OCI-LY1 (cell line): ENCODE data around the gene CLEC11A.

Experiments used
- H2AFZ ChIP-seq: fragments of 200-600 bp; sonication (generic), shearing (Covaris generic); 2 replicates; pipeline ENCODE4 v1.6.0; 2014; ENCODE audit warnings: antibody characterized with exemption, mild to moderate bottlenecking, low read length
- H3F3A ChIP-seq: fragments of 200-600 bp; sonication (generic), shearing (Covaris generic); 2 replicates; pipeline ENCODE4 v1.6.0; 2014; ENCODE audit warnings: mild to moderate bottlenecking, antibody characterized with exemption, low read length, moderate library complexity; ENCODE audit not compliant: insufficient read depth
- H3K27ac ChIP-seq: fragments of 200-600 bp; sonication (generic); 2 replicates; pipeline ENCODE4 v1.5.1; 2014; ENCODE audit warnings: low read length, mixed run types, mild to moderate bottlenecking, low read depth; ENCODE audit not compliant: poor library complexity, severe bottlenecking
- H3K27me3 ChIP-seq: fragments of 200-600 bp; sonication (generic); 2 replicates; pipeline ENCODE4 v1.6.0; 2014; ENCODE audit warnings: antibody characterized with exemption, mild to moderate bottlenecking, low read length, moderate library complexity; ENCODE audit not compliant: insufficient read depth
- H3K36me3 ChIP-seq: fragments of 200-600 bp; sonication (generic); 2 replicates; pipeline ENCODE4 v1.6.1; 2014; ENCODE audit warnings: mild to moderate bottlenecking, antibody characterized with exemption, low read length, moderate library complexity, mixed read lengths; ENCODE audit not compliant: insufficient read depth
- H3K4me1 ChIP-seq: fragments of 200-600 bp; sonication (generic); 2 replicates; pipeline ENCODE4 v1.5.1; 2014; ENCODE audit warnings: mild to moderate bottlenecking, low read length, moderate library complexity; ENCODE audit not compliant: insufficient read depth, severe bottlenecking
- H3K4me2 ChIP-seq: fragments of 200-600 bp; sonication (generic), shearing (Covaris generic); 2 replicates; pipeline ENCODE4 v1.6.1; 2014; ENCODE audit warnings: low read length
- H3K4me3 ChIP-seq: fragments of 200-600 bp; sonication (generic); 2 replicates; pipeline ENCODE4 v1.5.1; 2014; ENCODE audit warnings: low read length, low read depth, mild to moderate bottlenecking, mixed read lengths; ENCODE audit not compliant: poor library complexity, severe bottlenecking
- H3K79me2 ChIP-seq: fragments of 200-600 bp; shearing (Covaris generic); 2 replicates; pipeline ENCODE4 v1.6.1; 2016; ENCODE audit warnings: mixed run types, low read length, mixed read lengths; ENCODE audit not compliant: insufficient read depth
- H3K9ac ChIP-seq: fragments of 200-600 bp; sonication (generic), shearing (Covaris generic); 2 replicates; pipeline ENCODE4 v1.6.1; 2014; ENCODE audit warnings: mild to moderate bottlenecking, low read length, mixed read lengths
- H3K9me2 ChIP-seq: fragments of 200-600 bp; sonication (generic), shearing (Covaris generic); 2 replicates; pipeline ENCODE4 v1.6.1; 2014; ENCODE audit warnings: low read depth, mild to moderate bottlenecking, low read length, mixed read lengths
- H3K9me3 ChIP-seq: fragments of 200-600 bp; shearing (Covaris generic); 2 replicates; pipeline ENCODE4 v1.6.1; 2014; ENCODE audit warnings: low read length, mixed read lengths
- H4K20me1 ChIP-seq: fragments of 200-600 bp; sonication (generic), shearing (Covaris generic); 2 replicates; pipeline ENCODE4 v1.6.0; 2016; ENCODE audit warnings: mild to moderate bottlenecking, low read length; ENCODE audit not compliant: insufficient read depth
- EZH2 ChIP-seq: fragments of 200-600 bp; sonication (generic), shearing (Covaris generic); IDR thresholded peaks from 2 replicates; pipeline ENCODE4 v1.8.0; 2017; ENCODE audit warnings: borderline replicate concordance, mixed run types, mild to moderate bottlenecking, antibody characterized with exemption, low read length, moderate library complexity, mixed read lengths
- TF ChIP-seq, protein P1 (sequence below): fragments of 200-600 bp; sonication (generic), shearing (Covaris generic); IDR thresholded peaks from 2 replicates; pipeline ENCODE4 v1.5.1; 2017; ENCODE audit warnings: mild to moderate bottlenecking, antibody characterized with exemption, low read length, moderate library complexity, mixed read lengths

The CLEC11A gene

DNA sequence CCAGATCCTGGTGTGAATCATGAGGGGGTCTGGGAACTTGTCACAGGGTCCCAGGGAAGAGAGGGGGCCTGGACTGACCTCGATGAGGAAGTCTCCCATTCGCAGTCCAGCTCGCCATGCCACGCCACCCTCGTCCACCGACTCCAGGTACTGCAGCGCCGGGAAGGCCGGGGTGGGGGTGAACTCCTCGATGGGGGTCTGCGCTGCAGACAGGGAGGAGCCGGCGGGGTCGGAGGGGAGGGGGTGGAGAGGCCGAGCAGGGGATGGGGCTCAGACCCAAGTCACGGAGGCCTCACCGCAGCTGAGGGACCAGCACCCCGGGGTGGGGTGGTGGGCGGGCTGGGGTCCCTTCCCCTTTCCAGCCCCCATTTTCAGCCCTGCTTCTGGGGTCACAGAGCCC, 34.4 kb upstream of the CLEC11A start:
- no peaks in the 10 kb centered on the region for H3K4me1 ChIP-seq
- H3K27me3 ChIP-seq: no peaks in the 10 kb centered on the region
- H4K20me1 ChIP-seq: no peaks in the 10 kb centered on the region

DNA sequence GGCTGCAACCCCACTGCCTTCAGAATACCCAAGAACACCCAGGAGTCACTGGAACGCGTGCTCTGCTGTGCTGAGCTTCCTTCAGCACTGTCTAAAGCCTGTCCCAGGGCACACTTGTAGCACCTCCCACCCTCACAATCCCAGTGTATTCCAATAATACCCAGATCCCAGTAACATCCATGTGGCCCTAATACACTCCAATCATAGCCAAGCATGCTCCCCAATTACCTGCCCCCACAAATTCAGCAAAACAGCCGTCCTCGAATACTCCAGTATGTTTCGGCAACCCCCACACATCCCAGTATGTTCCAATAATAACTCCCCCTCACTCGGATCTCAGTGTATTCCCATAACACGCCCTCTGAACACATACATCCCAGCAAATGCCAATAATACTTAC, 32.7 kb upstream of the CLEC11A start:
- Histone ChIP-seq H3K27me3 (no peaks in the 10 kb centered on the region), H3F3A (no peaks in the 10 kb centered on the region), H3K9me2 (no peaks in the 10 kb centered on the region), H3K9me3 (no peaks in the 10 kb centered on the region), H3K4me3 (no peak overlapping the region), H3K27ac (no peak overlapping the region), H4K20me1 (no peaks in the 10 kb centered on the region), H3K36me3 (no peaks in the 10 kb centered on the region), H3K79me2 (no peaks in the 10 kb centered on the region), H3K9ac (no peak overlapping the region), H2AFZ (no peak overlapping the region), H3K4me2 (no peak overlapping the region), H3K4me1 (no peaks in the 10 kb centered on the region)
- TF ChIP-seq, protein P1, sequence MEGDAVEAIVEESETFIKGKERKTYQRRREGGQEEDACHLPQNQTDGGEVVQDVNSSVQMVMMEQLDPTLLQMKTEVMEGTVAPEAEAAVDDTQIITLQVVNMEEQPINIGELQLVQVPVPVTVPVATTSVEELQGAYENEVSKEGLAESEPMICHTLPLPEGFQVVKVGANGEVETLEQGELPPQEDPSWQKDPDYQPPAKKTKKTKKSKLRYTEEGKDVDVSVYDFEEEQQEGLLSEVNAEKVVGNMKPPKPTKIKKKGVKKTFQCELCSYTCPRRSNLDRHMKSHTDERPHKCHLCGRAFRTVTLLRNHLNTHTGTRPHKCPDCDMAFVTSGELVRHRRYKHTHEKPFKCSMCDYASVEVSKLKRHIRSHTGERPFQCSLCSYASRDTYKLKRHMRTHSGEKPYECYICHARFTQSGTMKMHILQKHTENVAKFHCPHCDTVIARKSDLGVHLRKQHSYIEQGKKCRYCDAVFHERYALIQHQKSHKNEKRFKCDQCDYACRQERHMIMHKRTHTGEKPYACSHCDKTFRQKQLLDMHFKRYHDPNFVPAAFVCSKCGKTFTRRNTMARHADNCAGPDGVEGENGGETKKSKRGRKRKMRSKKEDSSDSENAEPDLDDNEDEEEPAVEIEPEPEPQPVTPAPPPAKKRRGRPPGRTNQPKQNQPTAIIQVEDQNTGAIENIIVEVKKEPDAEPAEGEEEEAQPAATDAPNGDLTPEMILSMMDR: no peak
- no peak for TF ChIP-seq EZH2

More for the DNA sequence above, 34.4 kb upstream of the CLEC11A start:
- no peaks in the 10 kb centered on the region for H3F3A ChIP-seq
- no peaks in the 10 kb centered on the region for H3K9me3 ChIP-seq
- TF ChIP-seq, protein P1: no peak
- no peak for TF ChIP-seq EZH2
- no peak overlapping the region for H3K9ac ChIP-seq
- no peaks in the 10 kb centered on the region for H3K79me2 ChIP-seq
- no peak overlapping the region for H3K27ac ChIP-seq
- no peak overlapping the region for H3K4me2 ChIP-seq
- H3K4me3 ChIP-seq: no peak overlapping the region
- H2AFZ ChIP-seq: no peak overlapping the region
- H3K9me2 ChIP-seq: no peaks in the 10 kb centered on the region
- H3K36me3 ChIP-seq: no peaks in the 10 kb centered on the region

DNA sequence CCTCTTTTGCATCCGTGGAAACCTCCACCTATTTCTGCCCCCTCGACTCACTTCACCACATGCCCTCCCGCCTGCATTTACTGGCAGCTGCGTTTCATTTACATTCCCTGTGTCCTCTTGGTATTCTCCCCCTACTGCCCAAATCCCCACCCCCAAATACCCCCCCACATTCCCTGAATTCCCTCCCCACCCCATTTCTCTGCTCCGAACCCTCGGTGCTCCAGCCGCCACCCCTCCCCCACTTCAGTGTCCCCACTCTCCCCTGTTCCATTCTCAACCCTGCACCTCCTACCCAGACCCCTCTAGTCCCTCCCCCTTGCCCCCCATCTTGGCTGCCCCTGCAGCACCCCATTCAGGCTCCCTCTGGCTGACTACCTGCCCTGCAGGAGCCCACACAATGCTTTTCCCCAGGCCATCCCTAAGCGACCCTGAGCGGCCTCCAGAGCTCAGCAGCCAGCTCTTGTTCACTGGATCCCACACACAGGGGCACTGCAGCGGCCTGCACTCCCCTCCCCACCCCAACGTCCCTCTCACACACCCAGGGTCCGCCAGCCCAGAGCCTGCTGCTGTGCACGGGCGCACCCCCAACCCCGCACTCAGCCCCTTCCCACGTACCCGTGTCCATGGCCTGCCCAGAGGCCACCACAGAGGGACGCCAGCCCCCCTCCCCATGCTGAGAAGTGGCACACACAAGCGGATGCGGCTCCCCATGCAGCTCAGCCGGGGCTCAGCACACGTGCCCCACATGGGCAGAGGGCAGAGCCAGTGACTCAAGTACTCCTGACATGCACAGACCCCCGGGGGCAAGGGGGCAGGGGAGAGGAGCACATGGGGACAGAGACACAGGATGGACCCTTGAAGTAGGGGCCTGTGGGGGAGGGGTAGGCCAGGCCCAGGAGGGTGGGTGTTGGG, 29.8 kb upstream of the CLEC11A start:
- no peak overlapping the region for H3K9ac ChIP-seq
- H3K9me2 ChIP-seq: no peaks in the 10 kb centered on the region
- H4K20me1 ChIP-seq: no peaks in the 10 kb centered on the region
- H3K4me2 ChIP-seq: no peak overlapping the region
- no peaks in the 10 kb centered on the region for H3K9me3 ChIP-seq
- H3K36me3 ChIP-seq: no peaks in the 10 kb centered on the region
- no peak overlapping the region for H2AFZ ChIP-seq
- no peaks in the 10 kb centered on the region for H3K79me2 ChIP-seq
- H3K27ac ChIP-seq: no peak overlapping the region
- H3K27me3 ChIP-seq: no peaks in the 10 kb centered on the region
- no peaks in the 10 kb centered on the region for H3K4me1 ChIP-seq
- no peak overlapping the region for H3K4me3 ChIP-seq
- H3F3A ChIP-seq: no peaks in the 10 kb centered on the region
- TF ChIP-seq, protein P1: no peak
- TF ChIP-seq EZH2: no peak
